Activated naive CD8-positive, alpha-beta T cell treated with anti-CD3 and anti-CD28 coated beads, Interleukin-2, amount 10 ng/mL, durations not matched to agents 7 days and 5 days (primary cell): ENCODE results near the gene ARSB. TPM values are rescaled to one million over a fixed set of nuclear protein-coding genes. Genes with fewer than 3 reads are reported as not detected.

Experiments used
- ATAC-seq: fragments of 150-1000 bp; cut with Tn5 transposase; one replicate; pipeline ENCODE4 v1.10.0; 2021; ENCODE audit warnings: low read depth, moderate library complexity
- POLR2A ChIA-PET: fragments of 350-600 bp; sonication (Branson Sonifier 250); formaldehyde crosslinking; loops from one replicate; lab custom pipeline; 2021; ENCODE audit warnings: antibody characterized with exemption; lab: Charles Lee
- DNase-seq: peaks from one replicate; pipeline ENCODE4 v3.0.0; 2021
- H3K27ac Mint-ChIP-seq: one replicate; pipeline ENCODE4 v1.8.0; 2022; ENCODE audit warnings: mild to moderate bottlenecking, mixed read lengths
- H3K27me3 Mint-ChIP-seq: one replicate; pipeline ENCODE4 v1.8.0; 2022; ENCODE audit warnings: mild to moderate bottlenecking, moderate library complexity, mixed read lengths
- H3K36me3 Mint-ChIP-seq: one replicate; pipeline ENCODE4 v1.8.0; 2021; ENCODE audit warnings: mild to moderate bottlenecking, mixed read lengths
- H3K4me1 Mint-ChIP-seq: one replicate; pipeline ENCODE4 v1.8.0; 2021; ENCODE audit warnings: mixed read lengths
- H3K4me3 Mint-ChIP-seq: one replicate; pipeline ENCODE4 v1.8.0; 2022; ENCODE audit warnings: mild to moderate bottlenecking, moderate library complexity, mixed read lengths
- H3K9me3 Mint-ChIP-seq: one replicate; pipeline ENCODE4 v1.8.0; 2021; ENCODE audit warnings: mixed read lengths
- total RNA-seq, 2 experiments: library from RNA; stranded (reverse); gene quantifications; one replicate each; pipeline ENCODE4 v1.2.3, GENCODE V29; 2021

The ARSB gene
- total RNA-seq, 2 experiments from 2014 or later, result 6.3 to 7.4 TPM

- Mint-ChIP-seq H3K9me3 (peaks cover 9% of the 10 kb centered on the region), H3K36me3 (peaks cover 11% of the 10 kb centered on the region), H3K27ac (no peak overlapping the region), H3K4me1 (no peaks in the 10 kb centered on the region), H3K27me3 (no peaks in the 10 kb centered on the region), H3K4me3 (no peak overlapping the region)
- POLR2A ChIA-PET, result no interaction called here
- DNase-seq, result no peak
- ATAC-seq, result no peak
Measured at GRCh38 chr5:78804995-78805394, 180.1 kb downstream of the ARSB start.

GRCh38 chr5:78803941-78804340 is 181.2 kb downstream of the ARSB start:
- no peak overlapping the region for H3K27ac Mint-ChIP-seq

GRCh38 chr5:78803353-78803752 is 181.8 kb downstream of the ARSB start:
- Mint-ChIP-seq H3K27me3 (no peaks in the 10 kb centered on the region), H3K9me3 (peaks cover 9% of the 10 kb centered on the region), H3K4me1 (no peaks in the 10 kb centered on the region), H3K4me3 (no peak overlapping the region), H3K27ac (no peak overlapping the region), H3K36me3 (peaks cover 13% of the 10 kb centered on the region)
- POLR2A ChIA-PET, result no interaction called here
- no peak for DNase-seq
- ATAC-seq, result no peak

More at GRCh38 chr5:78803941-78804340, 181.2 kb downstream of the ARSB start:
- H3K36me3 Mint-ChIP-seq, result peaks cover 13% of the 10 kb centered on the region
- H3K27me3 Mint-ChIP-seq, result no peaks in the 10 kb centered on the region
- peaks cover 9% of the 10 kb centered on the region for H3K9me3 Mint-ChIP-seq
- POLR2A ChIA-PET, result no interaction called here
- no peak for ATAC-seq
- no peaks in the 10 kb centered on the region for H3K4me1 Mint-ChIP-seq
- DNase-seq, result no peak
- H3K4me3 Mint-ChIP-seq, result no peak overlapping the region

DNA sequence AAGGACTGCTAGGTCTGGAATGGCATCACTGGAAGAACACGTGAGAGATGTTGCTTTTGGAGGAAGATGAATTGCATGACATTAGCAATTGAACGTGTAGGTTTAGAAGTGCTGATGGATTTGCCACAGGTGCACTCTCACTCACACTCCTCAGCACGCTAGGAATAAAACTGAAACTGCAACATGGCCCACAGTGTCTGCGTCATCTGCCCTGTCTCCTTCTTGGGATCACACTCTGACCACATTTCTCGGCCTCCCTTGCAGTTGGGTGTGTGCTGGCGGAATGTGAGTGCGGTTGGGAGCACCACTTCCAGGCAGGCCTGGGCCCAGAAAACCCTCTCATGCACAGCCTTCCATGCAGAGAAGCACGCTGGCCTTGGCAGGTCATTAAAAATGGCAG is 183.7 kb downstream of the ARSB start:
- H3K4me1 Mint-ChIP-seq, result no peaks in the 10 kb centered on the region
- ATAC-seq (no peak), DNase-seq (no peak)
- POLR2A ChIA-PET, result no interaction called here
- no peaks in the 10 kb centered on the region for H3K27me3 Mint-ChIP-seq
- H3K36me3 Mint-ChIP-seq, result peaks cover 19% of the 10 kb centered on the region
- H3K4me3 Mint-ChIP-seq, result no peak overlapping the region
- H3K27ac Mint-ChIP-seq, result no peak overlapping the region
- H3K9me3 Mint-ChIP-seq, result peaks cover 9% of the 10 kb centered on the region

DNA sequence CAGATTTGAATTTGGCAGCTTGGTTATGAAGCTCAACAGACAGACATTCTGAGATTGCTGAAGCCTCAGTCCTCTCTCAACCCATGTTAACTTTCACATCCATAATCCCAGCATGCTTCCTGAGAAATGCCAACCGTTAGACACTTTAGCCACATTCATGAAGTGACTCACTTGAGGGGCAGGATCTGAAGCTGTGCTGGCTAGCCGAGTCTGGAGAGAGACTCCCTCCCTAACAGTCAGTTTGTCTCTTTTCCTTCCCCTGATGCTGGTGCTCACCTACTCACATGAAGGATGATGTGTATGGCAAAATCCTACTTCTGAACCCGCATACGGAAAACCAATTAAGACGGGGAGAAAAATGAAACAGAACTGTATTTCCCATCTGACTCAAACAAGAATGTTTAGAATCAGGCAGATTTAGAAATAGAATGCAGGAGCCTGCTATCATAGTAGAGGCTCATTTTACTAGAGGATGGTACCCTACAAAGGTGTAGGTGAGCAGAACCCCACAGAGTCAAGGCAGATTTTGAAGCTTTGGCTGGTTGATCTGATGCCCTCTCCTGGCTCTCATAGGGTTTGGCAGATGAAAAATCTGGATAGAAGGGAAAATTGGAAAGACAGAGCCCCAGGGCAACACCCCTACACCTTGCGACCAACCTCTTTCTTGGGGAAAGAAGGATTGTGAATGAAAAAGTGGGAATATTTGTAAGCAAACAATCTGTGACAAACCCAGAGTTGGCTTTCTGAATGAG is 185.7 kb downstream of the ARSB start:
- Mint-ChIP-seq H3K27me3 (no peaks in the 10 kb centered on the region), H3K27ac (no peak overlapping the region), H3K9me3 (peaks cover 9% of the 10 kb centered on the region), H3K4me3 (no peak overlapping the region), H3K36me3 (peaks cover 19% of the 10 kb centered on the region), H3K4me1 (peaks cover 6% of the 10 kb centered on the region)
- POLR2A ChIA-PET, result no interaction called here
- DNase-seq (no peak), ATAC-seq (no peak)

- H3K4me3 Mint-ChIP-seq, result no peak overlapping the region
- no peak overlapping the region for H3K27ac Mint-ChIP-seq
- H3K4me1 Mint-ChIP-seq, result peaks cover 6% of the 10 kb centered on the region
- H3K27me3 Mint-ChIP-seq, result no peaks in the 10 kb centered on the region
- no peak for ATAC-seq
- peaks cover 9% of the 10 kb centered on the region for H3K9me3 Mint-ChIP-seq
- POLR2A ChIA-PET, result no interaction called here
- H3K36me3 Mint-ChIP-seq, result peaks cover 19% of the 10 kb centered on the region
- no peak for DNase-seq
Measured at GRCh38 chr5:78798673-78799029, 186.5 kb downstream of the ARSB start.

DNA sequence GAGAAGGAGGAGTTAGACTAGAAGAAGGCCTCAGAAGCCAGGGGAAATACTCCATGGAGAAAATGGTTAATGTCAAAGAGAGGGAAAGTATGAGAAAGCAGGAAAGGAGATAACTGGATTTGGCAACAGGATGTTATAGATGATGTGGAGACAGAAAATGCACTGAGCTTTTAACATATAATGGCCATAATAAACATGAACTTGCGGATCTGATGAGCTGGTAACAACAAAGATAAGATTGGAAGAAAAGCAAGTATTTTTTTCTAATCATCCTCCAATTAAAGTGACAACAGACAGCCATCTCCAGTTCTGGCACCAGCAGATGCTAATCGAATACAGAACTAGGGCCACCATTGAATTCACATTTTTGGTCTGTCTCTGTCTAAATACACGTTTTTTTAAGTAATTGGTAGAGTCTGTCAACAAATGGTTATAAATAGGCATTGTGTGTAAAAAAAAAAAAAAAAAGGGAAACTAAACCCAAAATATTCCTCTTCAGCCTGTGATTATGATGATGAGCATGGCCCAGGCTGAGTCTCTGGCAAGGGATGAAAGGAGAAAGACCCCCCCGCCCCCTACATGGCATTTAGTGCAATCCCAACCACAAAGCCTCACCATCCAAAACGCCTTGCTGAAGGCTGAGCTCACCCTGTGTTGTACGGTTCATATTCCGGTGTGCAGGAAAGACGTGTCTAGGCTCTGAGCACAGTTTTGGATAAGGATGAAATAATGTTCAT is 187.0 kb downstream of the ARSB start:
- Mint-ChIP-seq H3K4me1 (peaks cover 6% of the 10 kb centered on the region), H3K4me3 (no peak overlapping the region), H3K9me3 (peaks cover 9% of the 10 kb centered on the region), H3K27me3 (no peaks in the 10 kb centered on the region), H3K27ac (no peak overlapping the region), H3K36me3 (peaks cover 19% of the 10 kb centered on the region)
- DNase-seq, result no peak
- no peak for ATAC-seq
- POLR2A ChIA-PET, result no interaction called here

- no peak overlapping the region for H3K27ac Mint-ChIP-seq
- H3K27me3 Mint-ChIP-seq, result no peaks in the 10 kb centered on the region
- ATAC-seq (no peak), DNase-seq (no peak)
- H3K4me3 Mint-ChIP-seq, result no peak overlapping the region
- H3K36me3 Mint-ChIP-seq, result peaks cover 11% of the 10 kb centered on the region
- H3K4me1 Mint-ChIP-seq, result peaks cover 6% of the 10 kb centered on the region
- POLR2A ChIA-PET, result no interaction called here
- H3K9me3 Mint-ChIP-seq, result peaks cover 3% of the 10 kb centered on the region
Measured at GRCh38 chr5:78795757-78796156, 189.4 kb downstream of the ARSB start.

DNA sequence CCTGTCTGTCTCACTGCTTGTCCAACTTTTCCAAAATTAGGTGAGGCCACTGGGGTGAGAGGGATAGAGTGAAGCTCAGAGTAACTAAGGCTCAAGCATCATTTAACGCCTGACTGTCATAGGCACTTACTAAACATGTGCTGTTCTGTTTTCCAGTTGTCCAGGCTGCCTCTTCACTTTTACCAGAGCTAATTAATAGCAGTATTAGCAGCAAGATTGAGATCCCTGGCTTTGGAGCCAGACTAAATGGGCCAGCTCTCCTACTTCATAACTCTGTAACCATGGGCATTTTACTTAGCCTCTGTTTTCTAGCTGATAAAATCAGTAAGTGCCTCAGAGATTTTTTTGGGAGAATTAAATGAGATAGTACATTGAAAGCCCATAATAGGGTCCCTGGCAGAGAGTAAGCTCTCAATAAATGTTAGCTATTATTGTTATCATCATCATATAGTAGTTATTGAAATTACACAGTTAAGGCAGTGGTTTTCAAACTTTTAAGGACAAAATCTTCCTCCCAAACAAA is 190.4 kb downstream of the ARSB start:
- Mint-ChIP-seq H3K27ac (no peak overlapping the region), H3K36me3 (peaks cover 9% of the 10 kb centered on the region), H3K9me3 (no peaks in the 10 kb centered on the region), H3K27me3 (no peaks in the 10 kb centered on the region), H3K4me1 (peaks cover 6% of the 10 kb centered on the region), H3K4me3 (no peak overlapping the region)
- no peak for ATAC-seq
- DNase-seq, result no peak
- POLR2A ChIA-PET, result no interaction called here

DNA sequence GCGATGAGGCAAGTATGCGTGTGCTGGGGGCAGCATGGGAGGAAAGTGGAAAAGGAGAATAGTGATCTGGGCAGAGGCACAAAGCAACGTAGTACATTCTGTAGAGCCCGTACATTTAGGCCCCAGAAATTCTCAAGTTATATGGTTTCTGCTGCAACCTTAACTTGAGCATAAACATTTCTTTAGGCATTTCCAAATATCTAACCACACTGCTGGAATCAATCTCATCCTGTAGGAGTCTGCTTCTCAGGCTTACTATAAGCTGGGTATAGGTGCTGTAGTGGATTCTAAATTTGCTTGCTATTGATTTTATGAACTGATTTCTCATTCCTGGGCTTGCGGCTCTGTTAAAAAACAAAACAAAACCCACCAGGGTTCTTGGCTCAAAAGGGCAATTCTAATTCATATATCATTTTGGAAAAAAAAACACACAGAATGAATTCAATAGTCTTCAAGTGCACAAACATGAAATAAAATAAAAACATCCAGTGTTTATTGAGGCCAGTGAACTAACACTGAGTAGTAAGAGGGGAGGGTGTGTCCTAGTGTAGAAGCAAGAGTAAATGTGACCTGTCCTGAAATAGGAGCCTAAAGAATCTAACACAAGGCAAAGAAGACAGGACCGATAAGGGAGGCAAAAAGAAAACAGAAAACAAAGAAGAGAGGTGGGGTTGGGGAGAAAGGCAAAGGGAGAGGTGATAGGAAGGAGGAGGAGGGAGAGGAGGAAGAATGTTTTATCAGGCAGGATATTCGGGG is 191.0 kb downstream of the ARSB start:
- H3K4me1 Mint-ChIP-seq, result peaks cover 6% of the 10 kb centered on the region
- no peak overlapping the region for H3K27ac Mint-ChIP-seq
- H3K27me3 Mint-ChIP-seq, result no peaks in the 10 kb centered on the region
- peaks cover 8% of the 10 kb centered on the region for H3K36me3 Mint-ChIP-seq
- no peak overlapping the region for H3K4me3 Mint-ChIP-seq
- ATAC-seq (no peak), DNase-seq (no peak)
- POLR2A ChIA-PET, result no interaction called here
- H3K9me3 Mint-ChIP-seq, result no peaks in the 10 kb centered on the region

- POLR2A ChIA-PET, result no interaction called here
- no peaks in the 10 kb centered on the region for H3K27me3 Mint-ChIP-seq
- DNase-seq, result no peak
- peaks cover 6% of the 10 kb centered on the region for H3K4me1 Mint-ChIP-seq
- H3K4me3 Mint-ChIP-seq, result no peak overlapping the region
- no peak overlapping the region for H3K27ac Mint-ChIP-seq
- H3K9me3 Mint-ChIP-seq, result no peaks in the 10 kb centered on the region
- no peak for ATAC-seq
- H3K36me3 Mint-ChIP-seq, result peaks cover 7% of the 10 kb centered on the region
Measured at GRCh38 chr5:78792345-78793055, 192.6 kb downstream of the ARSB start.

- Mint-ChIP-seq H3K36me3 (peaks cover 3% of the 10 kb centered on the region), H3K4me1 (peaks cover 6% of the 10 kb centered on the region), H3K27me3 (no peaks in the 10 kb centered on the region), H3K4me3 (no peak overlapping the region), H3K27ac (no peak overlapping the region), H3K9me3 (no peaks in the 10 kb centered on the region)
- DNase-seq (no peak), ATAC-seq (no peak)
- POLR2A ChIA-PET, result no interaction called here
Measured at GRCh38 chr5:78791501-78792100, 193.5 kb downstream of the ARSB start.

DNA sequence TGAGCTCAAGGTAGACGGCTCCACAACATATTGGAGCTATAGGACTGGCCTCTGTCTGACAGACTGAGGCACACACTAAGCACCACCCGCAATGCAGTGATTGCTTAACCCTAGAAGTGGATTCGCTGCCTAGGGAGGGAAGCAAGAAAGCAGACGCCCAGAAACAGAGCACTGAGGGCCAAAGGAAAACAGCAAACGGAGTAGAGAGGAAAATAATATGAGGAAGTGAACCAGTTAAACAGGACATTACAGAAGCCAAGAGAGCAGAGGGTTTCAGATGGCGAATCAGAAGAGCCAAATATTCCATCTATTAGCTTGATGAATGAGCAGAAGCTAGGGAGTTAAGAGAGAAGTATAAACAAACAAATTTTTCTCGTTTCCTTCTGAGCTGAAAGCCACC is 197.3 kb downstream of the ARSB start:
- ATAC-seq, result no peak
- Mint-ChIP-seq H3K4me3 (no peak overlapping the region), H3K27me3 (no peaks in the 10 kb centered on the region), H3K27ac (no peak overlapping the region), H3K4me1 (peaks cover 3% of the 10 kb centered on the region), H3K36me3 (peaks cover 9% of the 10 kb centered on the region), H3K9me3 (no peaks in the 10 kb centered on the region)
- POLR2A ChIA-PET, result no interaction called here
- DNase-seq, result no peak
